BLaER1 (cell line): ENCODE measurements around the gene TENT5C.
A peak's percentile ranks its signal among the peaks of the same experiment; 100 is the strongest.

Source experiments
- H3K27ac ChIP-seq: shearing (Covaris generic); formaldehyde crosslinking; 2 replicates; pipeline ENCODE4 v1.8.1; 2022
- H3K27me3 ChIP-seq: shearing (Covaris generic); formaldehyde crosslinking; 2 replicates; pipeline ENCODE4 v1.8.1; 2022
- H3K36me3 ChIP-seq: shearing (Covaris generic); formaldehyde crosslinking; 2 replicates; pipeline ENCODE4 v1.8.1; 2022
- H3K4me1 ChIP-seq: shearing (Covaris generic); formaldehyde crosslinking; 2 replicates; pipeline ENCODE4 v1.8.1; 2022
- H3K4me2 ChIP-seq: shearing (Covaris generic); formaldehyde crosslinking; 2 replicates; pipeline ENCODE4 v1.8.1; 2022
- H3K4me3 ChIP-seq: shearing (Covaris generic); formaldehyde crosslinking; 2 replicates; pipeline ENCODE4 v1.8.1; 2022
- H3K9ac ChIP-seq: shearing (Covaris generic); formaldehyde crosslinking; 2 replicates; pipeline ENCODE4 v1.8.1; 2022
- H3K9me3 ChIP-seq: shearing (Covaris generic); formaldehyde crosslinking; 2 replicates; pipeline ENCODE4 v1.8.1; 2022
- H4K20me1 ChIP-seq: shearing (Covaris generic); formaldehyde crosslinking; 2 replicates; pipeline ENCODE4 v1.8.1; 2022
- Cebpa-rat ChIP-seq: shearing (Covaris generic); IDR thresholded peaks from 2 replicates; pipeline ENCODE4 v1.8.1; 2022

TENT5C gene

DNA sequence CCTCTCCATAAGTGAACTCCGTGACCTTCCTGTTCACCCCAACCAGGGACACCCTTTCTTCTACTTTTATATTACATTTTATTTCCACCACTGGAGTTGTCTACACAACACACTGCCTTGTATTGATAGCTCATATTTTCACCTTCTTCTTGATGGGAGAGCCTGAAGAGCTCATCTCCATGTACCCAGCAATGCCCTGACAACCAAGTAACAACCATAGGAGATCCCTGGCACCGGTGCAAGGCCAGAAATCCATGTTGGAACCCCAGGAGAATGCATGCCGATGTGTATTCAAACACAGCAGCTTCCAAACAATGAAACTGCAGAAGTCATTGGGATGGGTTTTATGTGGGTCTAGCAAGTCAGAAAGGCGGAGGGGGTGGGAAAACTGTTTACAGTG lies 15.5 kb downstream of the TENT5C start:
- H3K36me3 ChIP-seq = peaks cover 16% of the 10 kb centered on the region; the same call in 1 of the 2 replicates
- no peaks in the 10 kb centered on the region for H3K27me3 ChIP-seq
- H3K4me1 ChIP-seq = no peaks in the 10 kb centered on the region
- no peak overlapping the region for H3K27ac ChIP-seq
- H3K9ac ChIP-seq = no peak overlapping the region
- H3K9me3 ChIP-seq = no peaks in the 10 kb centered on the region
- no peaks in the 10 kb centered on the region for H4K20me1 ChIP-seq
- H3K4me3 ChIP-seq = no peak overlapping the region
- no peak for TF ChIP-seq Cebpa-rat
- H3K4me2 ChIP-seq = no peak overlapping the region

DNA sequence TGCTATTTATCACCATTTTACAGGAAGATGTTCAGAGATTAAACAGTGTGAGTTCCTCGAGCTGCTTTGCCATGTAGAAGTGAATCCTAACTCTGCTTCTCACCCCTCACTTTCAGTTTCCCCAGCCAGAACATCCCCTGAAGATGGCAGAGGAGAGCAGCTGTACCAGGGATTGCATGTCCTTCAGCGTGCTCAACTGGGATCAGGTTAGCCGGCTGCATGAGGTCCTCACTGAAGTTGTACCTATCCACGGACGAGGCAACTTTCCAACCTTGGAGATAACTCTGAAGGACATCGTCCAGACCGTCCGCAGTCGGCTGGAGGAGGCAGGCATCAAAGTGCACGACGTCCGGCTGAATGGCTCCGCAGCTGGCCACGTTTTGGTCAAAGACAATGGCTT lies 16.9 kb downstream of the TENT5C start:
- Histone ChIP-seq H3K9me3 (no peaks in the 10 kb centered on the region), H3K4me3 (no peak overlapping the region), H3K27ac (no peak overlapping the region), H3K36me3 (peaks cover 16% of the 10 kb centered on the region; the same call in 1 of the 2 replicates), H4K20me1 (no peaks in the 10 kb centered on the region), H3K27me3 (no peaks in the 10 kb centered on the region), H3K4me1 (peaks cover 5% of the 10 kb centered on the region), H3K4me2 (no peak overlapping the region), H3K9ac (no peak overlapping the region)
- no peak for TF ChIP-seq Cebpa-rat

DNA sequence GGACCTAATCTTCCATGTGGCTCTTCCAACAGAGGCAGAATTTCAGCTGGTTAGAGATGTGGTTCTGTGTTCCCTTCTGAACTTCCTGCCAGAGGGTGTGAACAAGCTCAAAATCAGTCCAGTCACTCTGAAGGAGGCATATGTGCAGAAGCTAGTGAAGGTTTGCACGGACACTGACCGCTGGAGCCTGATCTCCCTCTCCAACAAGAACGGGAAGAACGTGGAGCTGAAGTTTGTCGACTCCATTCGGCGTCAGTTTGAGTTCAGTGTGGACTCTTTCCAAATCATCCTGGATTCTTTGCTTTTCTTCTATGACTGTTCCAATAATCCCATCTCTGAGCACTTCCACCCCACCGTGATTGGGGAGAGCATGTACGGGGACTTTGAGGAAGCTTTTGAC lies 17.3 kb downstream of the TENT5C start:
- Histone ChIP-seq H3K27ac (no peak overlapping the region), H3K4me3 (no peak overlapping the region), H3K27me3 (no peaks in the 10 kb centered on the region), H4K20me1 (no peaks in the 10 kb centered on the region), H3K9ac (no peak overlapping the region), H3K36me3 (peaks cover 16% of the 10 kb centered on the region; the same call in 1 of the 2 replicates), H3K9me3 (no peaks in the 10 kb centered on the region), H3K4me2 (no peak overlapping the region), H3K4me1 (peaks cover 9% of the 10 kb centered on the region)
- no peak for TF ChIP-seq Cebpa-rat

DNA sequence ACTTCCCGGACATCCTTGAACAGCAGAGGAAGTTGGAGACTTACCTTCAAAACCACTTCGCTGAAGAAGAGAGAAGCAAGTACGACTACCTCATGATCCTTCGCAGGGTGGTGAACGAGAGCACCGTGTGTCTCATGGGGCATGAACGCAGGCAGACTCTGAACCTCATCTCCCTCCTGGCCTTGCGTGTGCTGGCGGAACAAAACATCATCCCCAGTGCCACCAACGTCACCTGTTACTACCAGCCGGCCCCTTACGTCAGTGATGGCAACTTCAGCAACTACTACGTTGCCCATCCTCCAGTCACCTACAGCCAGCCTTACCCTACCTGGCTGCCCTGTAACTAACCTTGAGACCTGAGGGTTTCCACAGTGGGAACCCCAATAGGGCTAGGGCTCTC lies 17.9 kb downstream of the TENT5C start:
- H3K4me2 ChIP-seq = no peak overlapping the region
- H3K36me3 ChIP-seq = peaks cover 16% of the 10 kb centered on the region; the same call in 1 of the 2 replicates
- peaks cover 13% of the 10 kb centered on the region for H3K4me1 ChIP-seq
- no peak overlapping the region for H3K27ac ChIP-seq
- H3K9me3 ChIP-seq = no peaks in the 10 kb centered on the region
- no peak for TF ChIP-seq Cebpa-rat
- H4K20me1 ChIP-seq = no peaks in the 10 kb centered on the region
- no peak overlapping the region for H3K4me3 ChIP-seq
- H3K27me3 ChIP-seq = no peaks in the 10 kb centered on the region
- no peak overlapping the region for H3K9ac ChIP-seq

DNA sequence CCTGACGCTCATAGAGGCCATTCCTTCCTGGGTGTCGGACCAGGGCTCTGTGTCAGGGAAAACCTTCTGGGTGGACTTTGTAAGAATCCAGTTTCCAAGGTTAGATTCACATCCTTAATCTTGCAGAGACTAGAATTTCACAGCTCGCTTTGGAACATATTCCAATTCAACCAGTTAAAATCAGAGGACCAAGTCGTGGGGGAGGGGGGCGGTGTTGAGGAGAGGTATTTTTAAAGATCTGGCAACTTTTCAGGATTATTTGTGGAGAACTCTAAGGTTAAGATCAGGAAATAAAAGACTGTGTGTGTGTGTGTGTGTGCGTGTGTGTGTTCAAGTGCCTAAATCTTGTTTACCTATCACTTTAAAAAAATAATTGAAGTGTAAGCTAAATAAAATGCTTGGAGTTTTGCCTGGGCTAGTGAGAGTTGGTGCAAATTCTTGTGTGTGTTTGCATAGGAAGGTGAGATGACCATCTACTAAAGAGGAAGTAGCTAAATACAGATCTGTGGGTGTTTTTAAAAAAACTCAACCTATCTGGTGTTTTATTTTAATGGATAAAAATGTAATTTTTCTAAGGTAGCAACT lies 21.8 kb downstream of the TENT5C start:
- Histone ChIP-seq H3K9me3 (no peaks in the 10 kb centered on the region), H3K4me1 (peaks cover 18% of the 10 kb centered on the region), H3K27ac (no peak overlapping the region), H3K9ac (no peak overlapping the region), H3K4me2 (peak overlapping the region; percentile 13; the same call in 1 of the 2 replicates), H3K4me3 (no peak overlapping the region), H4K20me1 (no peaks in the 10 kb centered on the region), H3K27me3 (no peaks in the 10 kb centered on the region), H3K36me3 (peaks cover 16% of the 10 kb centered on the region; the same call in 1 of the 2 replicates)
- TF ChIP-seq Cebpa-rat = no peak

DNA sequence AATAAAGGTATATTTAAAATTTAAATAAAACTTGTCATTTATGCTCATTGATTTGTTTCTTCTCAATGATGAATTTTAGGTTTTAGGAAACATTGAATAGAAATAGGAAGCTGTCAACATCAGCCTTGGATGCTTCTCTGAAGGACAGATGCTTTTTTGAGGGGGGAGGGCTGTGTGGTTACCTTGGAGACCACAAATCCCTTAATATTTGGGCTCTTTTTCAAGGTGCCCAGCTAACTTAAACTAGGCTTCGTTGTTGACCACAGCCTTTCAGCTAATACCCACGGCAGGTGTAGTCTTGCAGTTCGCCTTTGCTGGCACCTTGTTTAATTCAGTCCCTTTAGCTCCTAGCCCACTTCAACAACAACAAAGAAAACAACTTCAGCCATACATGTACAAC lies 22.5 kb downstream of the TENT5C start:
- H3K4me1 ChIP-seq = peaks cover 18% of the 10 kb centered on the region
- no peaks in the 10 kb centered on the region for H4K20me1 ChIP-seq
- no peak overlapping the region for H3K9ac ChIP-seq
- no peaks in the 10 kb centered on the region for H3K9me3 ChIP-seq
- H3K36me3 ChIP-seq = peaks cover 9% of the 10 kb centered on the region; the same call in 1 of the 2 replicates
- no peak for TF ChIP-seq Cebpa-rat
- no peak overlapping the region for H3K27ac ChIP-seq
- no peaks in the 10 kb centered on the region for H3K27me3 ChIP-seq
- H3K4me3 ChIP-seq = no peak overlapping the region
- H3K4me2 ChIP-seq = no peak overlapping the region

DNA sequence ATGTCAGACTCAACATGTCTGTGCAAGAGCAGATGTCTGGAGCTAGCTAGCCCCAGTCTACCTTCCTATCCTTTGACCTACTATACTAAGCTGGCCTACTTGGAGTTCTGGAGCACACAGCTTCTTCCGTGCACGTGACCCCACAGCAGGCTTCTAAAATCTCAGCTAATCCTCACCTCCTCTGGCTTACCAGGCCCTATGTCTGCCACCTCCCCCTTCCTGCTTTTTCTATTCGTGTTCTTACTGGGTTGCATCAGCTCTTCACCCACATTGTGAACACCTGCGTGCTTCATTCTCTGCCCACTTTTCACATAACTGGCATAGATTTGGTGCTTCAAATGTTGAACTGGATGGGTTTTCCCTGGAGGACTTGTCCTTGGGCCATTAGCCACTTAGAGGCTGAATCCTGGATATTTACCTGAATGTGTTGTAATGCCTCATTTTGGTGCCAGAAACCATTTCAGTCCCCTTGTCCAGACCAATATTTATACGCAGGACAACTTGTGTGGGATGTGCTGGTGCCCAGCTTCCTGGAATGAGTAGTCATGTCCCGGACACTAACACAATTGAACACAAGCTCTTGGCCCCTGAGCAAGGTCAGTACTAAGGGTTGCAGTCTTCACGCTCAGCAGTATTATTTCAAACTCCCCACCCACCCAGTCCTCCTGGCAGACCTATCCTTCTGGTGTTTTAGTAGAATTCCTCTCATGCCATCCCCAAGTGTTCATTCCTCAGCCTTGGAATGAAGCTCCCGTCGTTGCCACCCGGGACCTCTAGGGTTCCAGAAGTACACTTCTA lies 24.0 kb downstream of the TENT5C start:
- H3K27ac ChIP-seq = no peak overlapping the region
- no peak for TF ChIP-seq Cebpa-rat
- no peak overlapping the region for H3K4me3 ChIP-seq
- no peak overlapping the region for H3K4me2 ChIP-seq
- no peaks in the 10 kb centered on the region for H3K27me3 ChIP-seq
- H3K9me3 ChIP-seq = no peaks in the 10 kb centered on the region
- H4K20me1 ChIP-seq = no peaks in the 10 kb centered on the region
- H3K4me1 ChIP-seq = peaks cover 18% of the 10 kb centered on the region
- H3K36me3 ChIP-seq = no peaks in the 10 kb centered on the region
- no peak overlapping the region for H3K9ac ChIP-seq

DNA sequence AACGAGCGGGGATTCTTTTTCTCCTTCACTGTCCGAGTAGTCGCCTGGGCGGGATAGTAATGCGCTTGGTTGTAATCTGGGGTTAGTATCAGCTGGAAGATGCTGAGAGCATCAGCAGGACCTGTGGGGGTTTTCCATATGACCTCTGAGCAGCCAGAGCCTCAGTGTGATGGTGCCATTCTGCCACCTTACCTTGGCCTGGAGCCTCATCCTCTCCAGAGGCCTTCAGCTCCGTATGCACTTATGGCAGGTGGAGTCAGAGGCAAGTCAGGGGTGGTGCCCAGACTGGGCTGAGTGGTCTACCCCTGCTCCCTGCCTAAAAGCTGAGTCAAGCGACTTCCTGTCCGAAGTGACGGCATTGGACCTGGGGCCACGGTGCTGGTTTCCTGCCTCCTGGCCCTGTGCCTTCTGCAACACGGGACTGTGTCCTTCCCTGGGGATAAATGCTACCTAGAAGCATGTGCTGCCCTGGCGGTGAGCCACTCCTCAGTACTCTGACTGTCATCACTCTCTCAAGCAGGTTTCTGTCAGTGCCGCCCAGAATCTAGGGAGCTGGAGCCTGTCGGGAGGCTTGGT lies 24.7 kb downstream of the TENT5C start:
- H3K4me1 ChIP-seq = peaks cover 18% of the 10 kb centered on the region

DNA sequence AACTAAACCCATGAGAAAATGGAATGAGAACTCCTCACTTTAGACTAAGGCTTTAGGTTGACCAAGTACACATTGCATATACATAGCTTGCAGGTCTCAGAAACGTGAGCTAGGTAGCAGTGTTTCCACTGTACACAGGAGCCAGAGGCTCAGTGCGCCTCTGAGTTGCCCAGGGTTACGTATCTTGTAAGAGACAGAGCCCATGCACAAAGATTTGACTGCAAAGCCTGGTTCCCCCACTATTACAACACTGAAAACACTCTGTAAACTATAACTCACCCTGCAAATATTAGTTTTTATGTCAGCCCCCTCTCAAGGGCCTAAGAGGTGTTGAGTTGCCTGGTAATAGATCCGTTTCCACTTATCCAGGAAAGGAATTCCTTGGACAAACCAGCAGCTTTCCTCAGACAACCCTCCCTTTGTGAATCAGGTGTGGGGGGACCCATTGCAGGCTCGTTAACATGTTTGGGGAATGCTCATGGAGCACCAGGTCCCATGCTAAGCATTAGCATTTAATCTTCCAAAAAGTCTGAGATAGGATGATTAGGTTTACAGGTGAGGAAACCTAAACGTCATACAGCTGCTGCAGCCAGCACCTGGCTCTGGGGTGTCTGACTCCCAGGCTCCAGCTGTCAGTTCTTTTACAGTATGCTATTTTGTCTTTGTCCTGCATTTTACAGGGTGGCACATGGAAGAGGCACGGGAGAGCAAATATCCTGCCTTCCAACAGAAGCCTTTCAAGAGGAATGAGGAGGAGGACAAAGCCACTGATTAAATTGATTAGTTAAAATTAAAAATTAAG lies 25.7 kb downstream of the TENT5C start:
- no peak for TF ChIP-seq Cebpa-rat
- no peak overlapping the region for H3K4me3 ChIP-seq
- H4K20me1 ChIP-seq = no peaks in the 10 kb centered on the region

More for the DNA sequence above, 24.7 kb downstream of the TENT5C start:
- Histone ChIP-seq H3K36me3 (no peaks in the 10 kb centered on the region), H3K4me2 (no peak overlapping the region), H4K20me1 (no peaks in the 10 kb centered on the region), H3K27me3 (no peaks in the 10 kb centered on the region), H3K9ac (no peak overlapping the region), H3K4me3 (no peak overlapping the region), H3K27ac (no peak overlapping the region), H3K9me3 (no peaks in the 10 kb centered on the region)
- TF ChIP-seq Cebpa-rat = no peak

More for the DNA sequence above, 25.7 kb downstream of the TENT5C start:
- Histone ChIP-seq H3K9me3 (no peaks in the 10 kb centered on the region), H3K27ac (no peak overlapping the region), H3K27me3 (no peaks in the 10 kb centered on the region), H3K4me2 (no peak overlapping the region), H3K36me3 (no peaks in the 10 kb centered on the region), H3K4me1 (peaks cover 28% of the 10 kb centered on the region), H3K9ac (no peak overlapping the region)
